Myocyte (in vitro differentiated cells): ENCODE data around the gene ARL14EP. TPM values are rescaled to one million over a fixed set of nuclear protein-coding genes. Genes with fewer than 3 reads are reported as not detected.
A peak's percentile ranks its signal among the peaks of the same experiment; 100 is the strongest.

Experiments
- DNase-seq: peaks from one replicate; pipeline ENCODE4 v3.0.0-alpha.2; 2012; ENCODE audit warnings: low read depth
- polyA plus RNA-seq: library from polyadenylated mRNA; unstranded; fragments of >200 nt; gene quantifications from one replicate; pipeline ENCODE4 v1.2.1, GENCODE V29; 2012; ENCODE audit warnings: missing spikeins
- total RNA-seq: library from RNA; depleted of rRNA; stranded (reverse); fragments of >200 nt; gene quantifications from 2 replicates; pipeline ENCODE4 v1.2.3, GENCODE V29; 2014

ARL14EP gene
- total RNA-seq: 29.5 and 32.5 TPM in 2 replicates
- 21.9 TPM for polyA plus RNA-seq

DNA sequence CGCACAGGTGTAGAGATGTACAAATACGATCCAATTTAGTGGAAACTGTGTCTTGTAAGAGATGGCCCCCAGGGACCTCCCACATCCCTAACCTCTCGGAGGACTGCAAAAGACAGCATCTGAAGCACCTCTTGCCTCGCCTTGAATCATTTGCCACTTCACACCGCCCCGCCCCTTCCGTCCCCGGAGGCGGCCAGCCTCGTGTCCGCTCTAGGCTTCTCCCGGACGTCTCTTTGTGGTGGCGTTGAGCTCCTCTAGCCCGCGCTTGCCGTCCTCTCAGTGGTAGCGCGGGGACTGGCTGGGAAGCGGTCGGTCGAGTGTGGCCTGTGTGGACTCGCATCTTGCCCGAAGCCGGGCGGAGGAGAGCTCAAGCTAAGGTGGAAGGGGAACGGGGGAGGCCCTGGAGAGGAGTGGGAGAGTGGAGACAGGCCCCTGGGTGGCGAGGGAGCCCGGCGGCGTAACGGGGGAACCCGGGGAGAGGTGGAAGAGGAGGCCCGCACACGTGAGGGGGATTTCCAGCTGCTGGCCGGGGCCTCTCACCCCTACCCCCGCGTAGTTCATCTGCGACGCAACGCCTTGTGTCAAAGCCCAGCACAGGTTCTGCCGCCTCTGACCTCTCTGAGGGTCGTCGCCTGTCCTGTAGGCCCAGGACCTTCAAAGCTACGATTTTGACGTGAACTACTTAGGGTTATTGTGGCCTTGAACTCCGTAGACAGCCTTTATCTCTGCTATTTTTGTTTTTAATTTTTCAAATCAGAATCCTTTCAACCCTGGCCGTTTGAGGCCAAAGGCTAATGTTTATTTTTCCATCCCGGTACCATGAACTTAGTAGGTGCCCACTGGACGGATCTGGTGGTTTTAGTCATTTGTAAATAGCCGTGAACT lies at the start of gene ARL14EP:
TSS of gene ARL14EP (plus strand) at position 279 of the 885 bp plus-strand sequence. CDS start 7,845 bp downstream, outside the sequence.
- DNase-seq: peak; percentile 96

DNA sequence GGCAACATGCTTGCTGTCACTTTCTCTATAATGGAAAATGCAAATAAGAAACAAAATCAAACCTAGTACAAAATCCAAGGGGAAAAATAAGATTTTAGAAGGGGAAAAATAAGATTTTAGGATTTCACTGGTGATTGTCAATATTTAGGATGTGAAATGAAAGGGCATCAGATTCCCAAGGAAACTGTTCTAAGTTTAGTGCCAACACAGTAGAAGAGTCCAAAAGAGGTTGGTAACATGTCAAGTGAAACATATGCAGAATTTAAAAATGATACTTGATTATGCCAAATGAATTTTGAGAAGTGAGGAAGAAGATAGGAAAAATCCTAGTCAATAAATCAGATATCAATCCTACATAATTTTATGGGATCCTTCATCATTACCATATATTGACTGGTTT lies 45.7 kb upstream of the ARL14EP start:
- no peak for DNase-seq

DNA sequence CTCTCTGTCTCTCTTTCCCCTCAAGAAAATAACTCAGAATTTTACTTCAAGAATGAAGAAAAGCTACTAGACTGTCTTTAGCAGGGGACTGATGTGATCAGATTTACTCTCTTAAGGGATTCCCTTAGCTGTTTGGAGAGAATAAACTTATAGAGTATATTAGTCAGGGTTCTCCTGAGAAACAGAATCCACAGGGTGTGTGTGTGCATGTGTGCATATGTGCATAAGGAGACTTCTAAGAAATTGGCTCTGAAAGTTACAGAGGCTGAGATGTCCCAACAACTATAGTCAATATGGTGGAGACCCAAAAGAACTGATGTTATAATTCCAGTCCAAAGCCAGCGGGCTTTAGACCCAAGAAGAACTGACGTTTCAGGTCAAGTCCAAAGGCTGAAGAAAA lies 43.1 kb upstream of the ARL14EP start:
- no peak for DNase-seq

- DNase-seq: no peak
These were observed 41.2 kb upstream of the ARL14EP start for GRCh38 chr11:30281476-30282288.

DNA sequence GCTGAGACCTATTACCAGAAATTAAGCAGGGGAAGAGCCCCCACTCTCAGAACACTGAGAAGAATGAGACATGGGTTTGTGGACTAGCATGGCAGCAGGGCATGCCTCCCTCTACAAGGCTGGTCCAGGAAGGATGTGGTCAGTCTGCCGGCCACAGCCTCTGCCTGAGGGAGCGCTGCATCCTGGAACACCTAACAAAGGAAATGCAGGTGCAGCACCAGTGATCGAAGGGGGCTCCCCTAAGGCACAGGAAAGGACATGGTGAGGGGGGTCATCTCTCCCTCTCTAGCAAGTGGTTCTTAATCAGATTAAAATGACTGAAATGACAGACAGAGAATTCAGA lies 40.6 kb upstream of the ARL14EP start:
- DNase-seq: no peak

DNA sequence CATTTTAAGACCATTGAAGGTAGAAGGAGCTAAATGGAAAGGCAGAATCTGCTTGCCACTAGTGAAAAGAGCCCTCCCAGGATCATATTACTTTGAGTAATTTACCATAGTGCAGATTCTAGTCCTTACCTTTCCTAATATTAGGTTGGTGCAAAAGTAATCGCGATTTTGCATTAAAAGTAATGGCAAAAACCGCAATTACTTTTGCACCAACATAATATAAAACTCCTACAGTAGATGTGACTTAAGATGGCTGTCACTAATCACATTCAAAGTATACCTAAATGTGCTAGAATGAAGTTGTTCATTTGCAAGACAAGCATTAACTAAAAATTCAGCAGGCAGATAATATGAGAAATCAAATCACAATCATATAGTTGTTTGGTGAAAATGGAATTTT lies 38.1 kb upstream of the ARL14EP start:
- no peak for DNase-seq

GRCh38 chr11:30285416-30286121 lies 37.3 kb upstream of the ARL14EP start:
- DNase-seq: no peak

DNA sequence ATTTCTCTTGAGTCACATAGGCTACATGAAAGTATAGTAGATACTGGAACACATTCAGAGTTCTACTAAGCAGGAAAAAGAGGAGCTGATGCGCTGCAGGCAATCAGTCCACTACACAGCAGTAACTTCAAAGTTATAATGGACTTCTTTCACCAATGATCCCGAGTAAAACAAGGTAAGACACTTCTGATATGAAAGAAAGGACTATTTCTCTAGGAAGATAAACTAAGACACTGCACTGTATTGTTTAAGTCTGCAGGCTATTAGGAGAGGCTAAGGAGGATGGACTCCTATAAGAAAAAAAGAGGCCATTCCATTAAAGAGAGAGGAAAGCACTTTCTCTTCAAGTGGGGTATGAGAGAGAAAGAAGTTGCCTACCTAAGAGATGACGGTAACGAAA lies 31.6 kb upstream of the ARL14EP start:
- no peak for DNase-seq

GRCh38 chr11:30292545-30292944 lies 30.4 kb upstream of the ARL14EP start:
- DNase-seq: no peak

DNA sequence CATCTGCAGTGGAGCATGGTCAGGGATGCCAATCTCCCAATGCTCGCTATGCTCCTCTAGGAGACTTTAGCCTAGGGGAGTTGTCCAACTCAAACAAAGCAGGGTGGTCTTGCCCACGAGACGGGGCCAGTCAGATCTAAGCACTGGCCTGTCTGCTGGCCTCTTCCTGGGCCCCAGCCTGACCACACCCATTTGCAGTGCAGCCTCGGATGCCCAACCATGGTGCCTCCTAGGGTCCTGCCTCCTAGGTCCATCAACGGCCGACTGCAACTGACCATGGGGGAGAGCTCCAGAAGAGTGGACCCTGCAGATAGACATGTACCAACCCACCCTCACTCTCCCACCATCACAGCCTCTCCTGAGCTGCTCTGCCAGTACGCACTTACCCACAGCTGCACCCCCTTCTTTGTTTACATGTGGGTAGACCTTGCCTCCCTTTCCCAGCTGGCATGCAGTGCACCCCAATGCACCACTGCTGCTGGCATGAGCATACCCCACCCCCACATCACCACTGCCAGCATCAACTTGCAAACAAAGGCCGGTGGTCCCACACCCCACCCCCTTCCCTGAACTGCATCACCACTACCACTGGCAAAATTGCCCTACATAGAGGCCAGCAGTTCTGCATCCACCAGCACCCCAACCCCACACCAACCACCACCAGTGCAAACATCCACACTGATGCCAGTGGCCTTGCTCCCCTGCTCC lies 27.6 kb upstream of the ARL14EP start:
- no peak for DNase-seq

GRCh38 chr11:30304620-30305019 lies 18.3 kb upstream of the ARL14EP start:
- no peak for DNase-seq

DNA sequence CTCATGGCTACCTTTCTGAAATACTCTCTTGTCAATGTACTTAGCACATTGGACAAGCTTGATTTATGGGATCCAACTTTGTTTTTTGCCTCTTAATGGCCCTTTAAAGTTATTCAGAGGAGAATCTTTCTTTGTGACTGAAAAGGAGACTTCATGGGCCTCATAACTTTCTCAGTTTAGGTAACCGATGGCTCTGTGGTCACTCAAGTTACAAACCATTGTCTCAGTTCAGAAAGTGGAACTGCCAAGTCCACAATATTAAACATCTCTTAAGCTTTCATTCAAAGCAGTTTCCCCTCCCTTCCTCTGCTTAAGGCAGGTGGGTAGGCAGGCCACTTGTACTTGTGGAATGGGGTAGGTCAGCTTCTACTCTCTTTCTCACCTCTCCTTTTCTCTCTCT lies 12.3 kb upstream of the ARL14EP start:
- DNase-seq: no peak

DNA sequence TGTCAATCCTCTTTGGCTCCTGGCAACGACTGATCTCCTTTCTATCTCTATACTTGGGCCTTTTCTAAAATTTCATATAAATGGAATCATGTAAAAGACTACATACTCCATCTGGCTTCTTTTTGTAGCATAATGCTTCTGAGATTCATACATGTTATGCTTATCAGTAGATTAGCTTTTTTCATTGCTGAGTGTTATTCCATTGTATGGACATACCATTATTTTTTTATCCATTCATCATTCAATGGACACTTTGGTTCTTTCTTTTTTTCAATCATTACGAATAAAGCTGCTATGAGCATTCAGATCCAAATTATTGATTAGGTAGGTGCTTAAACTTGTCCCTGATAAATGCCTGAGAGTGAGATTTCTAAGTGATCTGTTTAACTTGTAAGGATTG lies 11.7 kb upstream of the ARL14EP start:
- no peak for DNase-seq

- DNase-seq: no peak
These were observed 10.7 kb upstream of the ARL14EP start for GRCh38 chr11:30312243-30312642.

GRCh38 chr11:30313580-30313979 lies 9.3 kb upstream of the ARL14EP start:
- no peak for DNase-seq

DNA sequence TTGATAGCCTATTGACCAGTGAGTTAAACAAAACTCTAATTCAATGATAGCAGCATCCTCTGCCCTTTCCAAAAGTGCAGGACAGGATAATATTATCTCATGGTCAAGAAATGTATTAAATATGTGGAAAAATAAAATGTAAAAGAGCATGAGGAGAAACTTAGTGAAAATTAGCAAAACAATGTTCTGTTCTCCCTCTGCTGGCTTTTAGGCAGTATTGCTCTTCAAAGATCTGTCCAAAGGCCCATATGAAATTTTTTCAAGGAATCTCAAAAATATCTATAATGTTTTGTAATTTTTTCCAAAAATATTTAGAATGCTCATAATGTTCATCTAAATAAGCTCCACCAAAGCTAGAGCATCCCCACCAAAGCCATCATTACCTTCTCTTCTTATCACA lies 8.3 kb upstream of the ARL14EP start:
- peak; percentile 17 for DNase-seq

DNA sequence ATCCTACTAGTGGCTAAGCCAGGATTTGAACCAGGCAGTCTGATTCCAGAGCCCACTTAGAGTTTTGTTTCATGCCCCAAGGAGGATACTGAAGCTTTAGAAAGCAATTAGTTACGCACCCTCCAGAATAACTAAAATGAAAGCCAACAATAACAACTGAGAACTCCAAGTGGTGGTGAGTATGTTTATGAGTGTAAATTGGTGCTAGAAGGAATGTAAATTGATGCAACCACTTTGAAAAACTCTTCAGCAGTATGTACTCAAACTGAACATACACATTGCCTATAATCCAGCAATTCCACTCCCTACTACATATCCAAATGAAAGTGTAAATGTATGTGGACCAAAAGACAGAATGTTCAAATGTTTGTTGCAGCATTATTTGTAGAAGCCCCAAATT lies 6.7 kb upstream of the ARL14EP start:
- DNase-seq: no peak

GRCh38 chr11:30317030-30317429 lies 5.9 kb upstream of the ARL14EP start:
- no peak for DNase-seq

GRCh38 chr11:30321321-30321720 lies 1.6 kb upstream of the ARL14EP start:
- DNase-seq: no peak

GRCh38 chr11:30322191-30322590 lies 713 bp upstream of the ARL14EP start:
- DNase-seq: no peak

DNA sequence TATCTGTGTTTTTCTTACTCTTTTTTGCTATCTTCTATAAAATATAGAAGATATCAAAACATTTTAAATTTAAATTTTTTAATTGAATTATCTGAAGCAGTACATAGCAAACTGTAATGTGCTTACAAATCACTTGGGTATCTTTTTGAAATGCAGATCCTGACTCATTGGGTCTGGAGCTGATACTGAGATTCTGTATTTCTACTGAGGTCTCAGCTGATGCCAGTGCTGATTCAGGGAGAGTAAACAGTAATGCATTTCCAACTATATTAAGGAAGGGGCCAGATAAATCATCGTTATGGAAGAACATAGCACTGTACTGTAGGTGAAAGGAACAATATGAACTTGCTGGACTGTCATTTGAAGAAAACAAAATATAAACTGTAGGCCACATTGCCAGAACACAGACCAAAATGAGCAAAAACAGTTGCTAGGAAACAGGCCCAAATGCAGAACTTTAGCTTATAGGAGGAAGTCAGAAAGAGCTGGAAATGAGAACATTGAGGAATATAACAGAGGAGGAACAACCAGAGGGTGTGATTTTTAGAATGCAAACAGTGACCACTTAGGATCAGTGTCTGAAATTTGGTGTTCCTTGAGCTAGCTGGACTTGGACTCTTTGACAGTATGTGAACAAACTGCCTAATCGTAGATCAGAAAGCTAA lies 3.3 kb downstream of the ARL14EP start:
- no peak for DNase-seq
